HUES64 (cell line): Measurements from ENCODE around the gene CPA1.

ENCODE experiments used
- H3K27ac ChIP-seq: 2 replicates; pipeline ENCODE4 v1.7.0; 2013; ENCODE audit warnings: low read depth, low read length, inconsistent platforms
- H3K27me3 ChIP-seq: 2 replicates; pipeline ENCODE4 v1.6.1; 2013; ENCODE audit warnings: mild to moderate bottlenecking, low read length; ENCODE audit not compliant: insufficient read depth
- H3K36me3 ChIP-seq: 2 replicates; pipeline ENCODE4 v1.6.1; 2013; ENCODE audit warnings: mild to moderate bottlenecking, low read length; ENCODE audit not compliant: insufficient read depth
- H3K4me1 ChIP-seq: 2 replicates; pipeline ENCODE4 v1.6.1; 2013; ENCODE audit warnings: mild to moderate bottlenecking, low read length, moderate library complexity; ENCODE audit not compliant: insufficient read depth
- H3K4me3 ChIP-seq: 2 replicates; pipeline ENCODE4 v1.5.1; 2013; ENCODE audit warnings: mild to moderate bottlenecking, low read length, moderate library complexity
- H3K9ac ChIP-seq: 2 replicates; pipeline ENCODE4 v1.6.1; 2013; ENCODE audit warnings: mild to moderate bottlenecking, low read depth, low read length
- H3K9me3 ChIP-seq: 2 replicates; pipeline ENCODE4 v1.6.1; 2013; ENCODE audit warnings: low read depth, low read length; ENCODE audit not compliant: insufficient read depth
- WGBS: fragments of 150-250, 120-280 bp; methylation state at CpG from one replicate; pipeline ENCODE4 v1.1.7; 2013; ENCODE audit warnings: missing lambda C conversion rate; 5-methylcytosine and 5-hydroxymethylcytosine counted together

Gene CPA1

DNA sequence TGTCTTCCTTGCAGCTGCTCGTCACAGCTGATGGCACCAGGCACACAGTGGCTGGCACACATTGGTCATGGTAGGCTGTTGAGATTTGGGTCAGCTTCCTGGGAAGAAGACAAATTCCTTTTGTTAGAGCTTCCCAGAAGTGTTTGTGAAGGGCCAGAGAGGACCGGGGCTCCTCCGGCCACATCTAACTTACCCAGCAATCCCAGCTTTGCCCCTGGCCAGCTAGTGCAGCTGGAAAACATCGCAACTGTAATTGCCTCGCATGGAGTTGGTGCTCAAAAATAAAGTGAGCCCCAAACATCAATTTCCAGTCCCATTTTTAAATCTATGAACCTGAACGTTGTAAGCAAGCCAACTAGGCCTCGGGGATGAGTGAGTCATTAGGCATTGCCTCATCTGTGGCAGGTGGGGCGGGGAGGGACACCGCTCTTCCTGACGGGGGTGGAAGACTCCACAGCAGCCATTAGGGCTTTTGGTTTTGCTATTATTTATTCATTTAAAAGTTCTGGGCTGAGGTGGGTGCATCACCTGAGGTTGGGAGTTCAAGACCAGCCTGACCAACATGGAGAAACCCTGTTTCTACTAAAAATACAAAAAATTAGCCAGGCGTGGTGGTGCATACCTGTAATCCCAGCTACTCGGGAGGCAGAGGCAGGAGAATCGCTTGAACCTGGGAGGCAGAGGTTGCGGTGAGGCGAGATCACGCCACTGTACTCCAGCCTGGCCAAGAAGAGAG, 23.2 kb upstream of the CPA1 start:
- H3K9me3 ChIP-seq: 0 out of 2 replicates have a peak, but pooled peaks cover 2% of the 10 kb centered on the region
- no peaks in the 10 kb centered on the region for H3K27me3 ChIP-seq
- peak overlapping the region; percentile 32; the same call in 1 of the 2 replicates for H3K9ac ChIP-seq
- H3K4me1 ChIP-seq: peaks cover 23% of the 10 kb centered on the region
- H3K27ac ChIP-seq: peak overlapping the region; percentile 63
- H3K36me3 ChIP-seq: no peaks in the 10 kb centered on the region
- 86% methylated on average over 15 of the region's 16 CpGs for WGBS
- no peak overlapping the region for H3K4me3 ChIP-seq

DNA sequence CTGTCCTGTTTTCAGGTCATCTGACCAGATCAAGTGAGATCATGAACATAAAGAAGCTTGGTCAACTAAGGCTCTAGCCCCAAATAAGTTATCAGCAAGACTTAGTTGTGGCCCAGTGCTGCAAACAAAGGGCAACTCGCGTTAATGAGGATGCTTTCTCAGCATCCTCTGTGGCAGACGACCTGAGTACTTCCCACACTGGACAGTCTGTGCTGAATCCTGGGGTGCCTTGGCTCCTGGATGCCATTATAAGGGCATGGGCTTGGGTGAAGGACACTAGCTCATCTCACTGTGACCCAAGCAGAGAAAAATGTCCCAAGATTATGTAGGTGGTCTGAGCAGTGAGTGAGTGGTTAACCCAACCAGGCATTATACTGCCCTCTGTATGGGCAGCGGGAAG, 21.8 kb upstream of the CPA1 start:
- Histone ChIP-seq H3K4me3 (no peak overlapping the region), H3K27me3 (no peaks in the 10 kb centered on the region), H3K36me3 (no peaks in the 10 kb centered on the region), H3K27ac (no peak overlapping the region), H3K4me1 (peaks cover 15% of the 10 kb centered on the region), H3K9ac (no peak overlapping the region), H3K9me3 (0 out of 2 replicates have a peak, but pooled peaks cover 2% of the 10 kb centered on the region)
- WGBS: 93% methylated on average over 4 of the region's 4 CpGs

DNA sequence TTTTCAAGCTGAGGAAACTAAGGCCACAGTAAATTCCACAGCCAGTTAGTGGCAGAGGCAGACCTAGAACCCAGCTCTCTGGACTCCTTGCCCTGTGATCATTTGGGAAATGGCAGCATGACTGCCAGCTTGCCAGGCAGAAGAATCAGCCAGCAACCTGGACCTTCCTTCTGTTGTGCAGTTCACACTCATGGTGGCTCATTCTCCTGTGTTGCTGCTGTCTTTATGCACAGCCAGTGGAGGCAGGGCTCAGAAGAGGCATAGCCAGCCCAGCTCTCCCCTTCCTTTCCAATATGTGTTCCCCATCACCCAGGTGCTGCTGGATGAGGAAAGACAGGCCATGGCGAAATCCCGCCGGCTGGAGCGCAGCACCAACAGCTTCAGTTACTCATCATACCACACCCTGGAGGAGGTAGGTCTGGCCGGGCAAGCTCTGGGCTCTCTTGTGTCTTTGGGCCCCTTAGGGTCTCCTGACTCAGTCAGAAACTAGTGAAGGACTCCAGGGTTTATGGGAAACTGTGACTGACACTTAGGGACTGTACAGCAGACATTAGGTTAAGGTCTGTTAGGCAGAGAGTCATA, 20.9 kb upstream of the CPA1 start:
- no peak overlapping the region for H3K27ac ChIP-seq
- H3K4me1 ChIP-seq: peaks cover 15% of the 10 kb centered on the region
- WGBS: 99% methylated on average over 5 of the region's 5 CpGs
- no peak overlapping the region for H3K4me3 ChIP-seq
- H3K9ac ChIP-seq: no peak overlapping the region
- H3K27me3 ChIP-seq: no peaks in the 10 kb centered on the region
- H3K9me3 ChIP-seq: 0 out of 2 replicates have a peak, but pooled peaks cover 2% of the 10 kb centered on the region
- no peaks in the 10 kb centered on the region for H3K36me3 ChIP-seq

DNA sequence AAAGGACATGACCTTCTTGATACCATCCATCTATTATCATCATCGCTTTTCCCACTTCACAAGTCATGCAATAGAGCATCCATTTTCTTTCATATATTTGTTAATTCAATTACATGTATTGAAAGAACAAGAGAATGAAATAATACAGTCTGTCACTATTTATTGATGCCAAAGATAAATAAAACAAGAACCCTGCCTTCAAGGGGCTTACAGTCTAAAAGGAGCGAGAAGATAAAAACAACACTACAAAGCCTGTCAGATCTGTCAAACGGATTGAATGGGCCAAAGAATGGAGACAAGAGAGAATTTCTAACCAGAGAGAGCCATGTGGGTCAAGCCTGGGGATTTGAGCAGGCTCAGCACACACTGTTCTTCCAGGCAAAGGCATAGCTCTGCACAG, 19.8 kb upstream of the CPA1 start:
- 0 out of 2 replicates have a peak, but pooled peaks cover 2% of the 10 kb centered on the region for H3K9me3 ChIP-seq
- H3K4me3 ChIP-seq: no peak overlapping the region
- no peaks in the 10 kb centered on the region for H3K36me3 ChIP-seq
- H3K4me1 ChIP-seq: peaks cover 19% of the 10 kb centered on the region
- no peaks in the 10 kb centered on the region for H3K27me3 ChIP-seq
- H3K9ac ChIP-seq: no peak overlapping the region
- no peak overlapping the region for H3K27ac ChIP-seq
- WGBS: 90% methylated on average over 3 of the region's 3 CpGs

DNA sequence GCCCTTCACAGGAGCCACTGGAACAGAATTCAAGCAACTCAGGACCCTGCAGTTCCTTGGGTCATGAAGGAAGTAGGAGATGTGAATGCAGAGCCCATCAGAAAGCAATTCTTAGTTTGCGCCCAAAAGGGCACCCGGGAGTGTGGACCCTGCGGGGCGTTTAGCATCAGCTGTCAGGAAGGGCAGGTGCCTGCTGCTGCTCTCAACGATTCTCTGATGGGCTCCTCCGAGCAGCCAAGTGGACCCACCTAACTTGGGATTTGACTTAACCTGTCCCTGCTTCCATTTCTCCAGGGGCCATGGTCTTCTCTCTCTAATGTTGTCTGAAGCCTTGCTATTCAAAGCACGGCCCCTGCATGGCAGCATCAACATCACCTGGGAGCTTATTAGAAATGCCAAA, 18.6 kb upstream of the CPA1 start:
- H3K36me3 ChIP-seq: no peaks in the 10 kb centered on the region
- 0 out of 2 replicates have a peak, but pooled peaks cover 2% of the 10 kb centered on the region for H3K9me3 ChIP-seq
- WGBS: 89% methylated on average over 7 of the region's 7 CpGs
- H3K4me1 ChIP-seq: peaks cover 9% of the 10 kb centered on the region
- H3K27me3 ChIP-seq: no peaks in the 10 kb centered on the region
- no peak overlapping the region for H3K4me3 ChIP-seq
- no peak overlapping the region for H3K27ac ChIP-seq
- no peak overlapping the region for H3K9ac ChIP-seq

DNA sequence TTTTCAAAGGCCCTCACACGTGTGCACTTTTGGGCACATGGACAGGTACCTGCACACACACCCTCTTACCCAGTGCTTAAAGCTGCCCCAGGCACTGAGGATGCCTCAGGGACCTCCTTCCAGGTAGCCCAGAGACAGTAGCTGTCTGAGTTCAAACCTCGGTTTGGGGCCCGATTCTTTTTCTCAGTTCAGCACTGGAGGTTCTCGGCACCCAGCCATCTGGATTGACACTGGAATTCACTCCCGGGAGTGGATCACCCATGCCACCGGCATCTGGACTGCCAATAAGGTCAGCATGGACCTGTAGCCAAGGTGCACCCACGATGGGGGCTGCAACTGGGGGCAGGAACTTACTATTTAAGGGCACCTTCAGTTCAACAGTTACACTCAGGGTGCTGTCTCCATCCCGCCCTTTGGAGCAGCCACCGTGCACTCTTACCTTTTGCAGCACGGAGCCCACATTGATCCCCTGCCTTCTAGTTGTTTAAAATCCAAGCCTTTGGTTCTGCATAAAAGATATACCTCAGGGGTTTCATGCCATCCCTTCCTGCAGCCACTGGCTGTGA, 18.0 kb upstream of the CPA1 start:
- Histone ChIP-seq H3K36me3 (no peaks in the 10 kb centered on the region), H3K27ac (no peak overlapping the region), H3K4me3 (no peak overlapping the region), H3K9ac (no peak overlapping the region), H3K27me3 (no peaks in the 10 kb centered on the region), H3K4me1 (peaks cover 5% of the 10 kb centered on the region), H3K9me3 (0 out of 2 replicates have a peak, but pooled peaks cover 2% of the 10 kb centered on the region)
- WGBS: 93% methylated on average over 10 of the region's 10 CpGs

DNA sequence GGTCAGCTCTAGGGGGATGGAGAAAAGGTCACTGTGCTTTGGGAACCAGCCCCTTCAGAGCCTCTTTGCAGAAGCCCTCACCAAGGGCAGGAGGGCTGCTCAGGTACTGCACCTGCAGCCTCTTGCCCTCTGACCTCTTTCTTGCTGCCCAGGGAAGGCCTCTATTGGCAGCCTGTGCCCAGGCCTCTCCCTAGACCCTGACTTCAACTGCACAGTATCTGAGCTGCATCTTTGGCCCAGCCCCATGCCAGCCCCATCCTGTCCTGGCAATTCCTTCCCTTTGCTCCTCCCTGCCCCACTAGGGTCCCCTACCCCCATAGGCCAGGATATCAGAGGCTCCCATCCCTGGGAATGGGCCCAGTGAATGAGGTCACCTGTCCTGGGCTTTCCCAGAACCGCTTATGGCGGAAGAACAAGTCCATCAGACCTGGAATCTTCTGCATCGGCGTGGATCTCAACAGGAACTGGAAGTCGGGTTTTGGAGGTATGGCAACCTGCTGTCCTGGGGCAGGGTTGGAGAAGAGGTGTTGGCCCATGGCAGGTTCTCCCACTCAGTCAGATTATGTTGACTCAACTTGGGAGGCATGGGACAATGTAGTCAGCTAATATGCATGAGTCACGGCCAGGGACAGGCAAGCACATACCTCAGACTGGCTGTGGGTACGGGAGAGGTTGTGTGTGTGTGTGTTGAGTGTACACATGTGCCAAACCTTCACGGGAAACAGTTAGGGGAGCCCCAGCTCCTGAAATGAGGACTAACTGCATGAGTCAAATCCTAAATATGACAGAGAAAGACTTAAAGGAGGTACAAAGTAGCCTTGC, 17.1 kb upstream of the CPA1 start:
- WGBS: 92% methylated on average over 8 of the region's 8 CpGs
- Histone ChIP-seq H3K9me3 (0 out of 2 replicates have a peak, but pooled peaks cover 2% of the 10 kb centered on the region), H3K27ac (no peak overlapping the region), H3K36me3 (no peaks in the 10 kb centered on the region), H3K9ac (no peak overlapping the region), H3K4me3 (no peak overlapping the region), H3K27me3 (no peaks in the 10 kb centered on the region), H3K4me1 (peaks cover 5% of the 10 kb centered on the region)

DNA sequence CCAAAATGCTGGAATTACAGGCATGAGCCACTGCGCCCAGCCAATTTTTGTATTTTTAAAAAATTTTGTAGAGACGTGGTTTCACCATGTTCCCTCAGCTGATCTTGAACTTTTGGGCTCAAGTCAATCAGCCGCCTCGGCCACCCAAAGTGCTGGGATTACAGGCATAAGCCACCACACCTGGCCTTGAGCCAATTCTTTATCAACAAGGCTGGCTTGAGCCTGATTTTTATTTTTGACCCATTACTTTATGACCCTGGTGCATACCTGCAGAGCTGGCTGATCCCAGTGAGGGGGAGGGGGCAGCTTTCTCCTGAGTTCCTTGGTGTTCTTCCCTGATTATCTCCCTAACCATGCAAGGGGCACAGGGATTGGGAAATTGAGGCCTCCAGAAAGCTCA, 15.8 kb upstream of the CPA1 start:
- H3K4me1 ChIP-seq: peaks cover 8% of the 10 kb centered on the region
- no peak overlapping the region for H3K27ac ChIP-seq
- no peak overlapping the region for H3K9ac ChIP-seq
- 0 out of 2 replicates have a peak, but pooled peaks cover 2% of the 10 kb centered on the region for H3K9me3 ChIP-seq
- no peak overlapping the region for H3K4me3 ChIP-seq
- WGBS: 93% methylated on average over 4 of the region's 4 CpGs
- no peaks in the 10 kb centered on the region for H3K36me3 ChIP-seq
- no peaks in the 10 kb centered on the region for H3K27me3 ChIP-seq

DNA sequence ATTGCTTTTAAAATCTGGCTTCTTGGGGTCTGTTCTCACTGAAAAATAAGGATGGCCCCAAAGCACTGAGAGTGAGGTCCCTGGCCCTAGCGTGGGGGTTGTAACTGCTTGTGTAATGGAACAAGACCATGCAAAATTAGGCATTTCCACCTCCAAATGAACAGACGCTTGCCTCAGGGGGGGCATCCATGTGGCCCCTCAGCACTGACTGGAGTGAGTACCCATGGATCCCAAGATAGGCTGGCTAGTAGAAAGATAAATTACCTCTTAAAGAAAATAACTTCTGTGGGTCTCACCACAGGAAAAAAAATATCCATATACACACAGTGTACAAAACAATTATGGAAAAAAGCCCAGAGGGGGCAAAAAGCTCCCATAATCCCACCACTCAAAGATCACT, 15.2 kb upstream of the CPA1 start:
- peaks cover 9% of the 10 kb centered on the region for H3K4me1 ChIP-seq
- H3K27ac ChIP-seq: no peak overlapping the region; the same call in 1 of the 2 replicates
- 72% methylated on average over 2 of the region's 2 CpGs for WGBS
- H3K36me3 ChIP-seq: no peaks in the 10 kb centered on the region
- no peaks in the 10 kb centered on the region for H3K27me3 ChIP-seq
- H3K9ac ChIP-seq: no peak overlapping the region
- 0 out of 2 replicates have a peak, but pooled peaks cover 2% of the 10 kb centered on the region for H3K9me3 ChIP-seq
- no peak overlapping the region for H3K4me3 ChIP-seq

DNA sequence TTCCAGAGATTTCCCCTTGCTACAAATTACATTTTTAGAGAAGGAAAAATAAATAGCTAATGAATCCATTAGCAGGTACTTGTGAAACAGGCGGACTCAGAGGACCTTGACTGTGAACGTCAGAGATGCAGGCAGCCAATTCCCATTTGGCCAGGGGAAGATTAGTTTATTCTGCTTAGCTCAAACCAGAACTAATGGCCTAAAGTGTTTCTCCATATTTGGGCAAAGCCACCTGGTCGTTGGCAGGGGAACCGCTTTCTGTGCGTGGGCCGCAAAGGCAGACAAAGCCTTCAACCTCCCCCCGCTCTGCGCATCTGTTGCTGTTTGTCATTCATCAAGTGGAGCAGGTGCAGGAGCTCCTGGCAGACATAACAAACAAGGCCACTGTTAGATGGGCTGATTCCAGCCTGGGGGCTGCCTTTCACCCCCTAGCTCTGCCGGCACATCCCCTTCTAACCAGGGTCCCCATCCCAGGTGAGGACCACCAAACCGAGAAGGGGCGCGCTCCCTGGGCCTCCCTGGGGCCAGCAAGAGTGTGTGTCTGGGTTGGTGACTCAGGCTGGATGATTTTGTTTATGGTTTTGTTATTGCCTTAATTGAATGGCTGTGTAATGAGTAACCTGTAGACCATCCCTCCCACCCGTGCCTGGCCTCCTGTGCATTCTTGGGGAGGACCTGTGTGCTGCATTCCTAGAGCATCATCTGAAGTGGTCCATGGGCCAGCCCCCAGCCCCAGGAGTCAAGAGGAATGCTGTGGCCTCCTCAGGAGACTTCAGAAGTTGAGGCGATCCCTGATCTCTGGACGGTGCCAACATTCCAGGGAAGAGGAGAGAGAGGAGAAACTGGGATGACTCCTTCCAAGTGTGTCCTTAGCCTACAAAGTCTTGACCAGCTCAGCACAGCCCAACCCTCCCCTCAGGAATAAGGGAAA, 14.5 kb upstream of the CPA1 start:
- Histone ChIP-seq H3K9me3 (no peaks in the 10 kb centered on the region), H3K27me3 (no peaks in the 10 kb centered on the region), H3K4me3 (no peak overlapping the region), H3K36me3 (no peaks in the 10 kb centered on the region), H3K4me1 (peaks cover 9% of the 10 kb centered on the region), H3K27ac (no peak overlapping the region; the same call in 1 of the 2 replicates), H3K9ac (no peak overlapping the region)
- WGBS: 79% methylated on average over 15 of the region's 15 CpGs
